Activated CD4-positive, alpha-beta memory T cell treated with anti-CD3 and anti-CD28 coated beads for 36 hours (primary cell): Measurements from ENCODE around the gene ZBTB17. TPM values are rescaled to one million over a fixed set of nuclear protein-coding genes. Genes with fewer than 3 reads are reported as not detected.

Experiments
- CTCF ChIA-PET: fragments of 350-600 bp; sonication (Branson Sonifier 250); formaldehyde crosslinking; loops from one replicate; lab custom pipeline; 2021; ENCODE audit warnings: antibody characterized with exemption, inconsistent platforms; lab: Charles Lee
- POLR2A ChIA-PET: fragments of 350-600 bp; sonication (Branson Sonifier 250); formaldehyde crosslinking; loops from one replicate; lab custom pipeline; 2021; ENCODE audit warnings: antibody characterized with exemption; lab: Charles Lee
- DNase-seq: peaks from one replicate; pipeline ENCODE4 v3.0.0-alpha.2; 2020
- H3K27ac Mint-ChIP-seq: one replicate; pipeline ENCODE4 v1.8.0; 2021; ENCODE audit warnings: mixed read lengths
- H3K27me3 Mint-ChIP-seq: one replicate; pipeline ENCODE4 v1.8.0; 2021; ENCODE audit warnings: mixed read lengths
- H3K36me3 Mint-ChIP-seq: one replicate; pipeline ENCODE4 v1.8.0; 2021; ENCODE audit warnings: mixed read lengths
- H3K4me1 Mint-ChIP-seq: one replicate; pipeline ENCODE4 v1.8.0; 2021; ENCODE audit warnings: low read depth, mixed read lengths
- H3K4me3 Mint-ChIP-seq: one replicate; pipeline ENCODE4 v1.8.0; 2021; ENCODE audit warnings: mild to moderate bottlenecking, mixed read lengths
- H3K9me3 Mint-ChIP-seq: one replicate; pipeline ENCODE4 v1.8.0; 2021; ENCODE audit warnings: mixed read lengths
- intact Hi-C: fragments of 100-400 bp; cut with micrococcal nuclease; formaldehyde crosslinking; loops from one replicate; pipeline ENCODE4 v1.15.1; 2023
- total RNA-seq, 2 experiments: library from RNA; stranded (reverse); gene quantifications; one replicate each; pipeline ENCODE4 v1.2.3, GENCODE V29; 2021

ZBTB17 gene
- total RNA-seq, 2 experiments from 2014 or later, result 52.7 to 58.8 TPM

DNA sequence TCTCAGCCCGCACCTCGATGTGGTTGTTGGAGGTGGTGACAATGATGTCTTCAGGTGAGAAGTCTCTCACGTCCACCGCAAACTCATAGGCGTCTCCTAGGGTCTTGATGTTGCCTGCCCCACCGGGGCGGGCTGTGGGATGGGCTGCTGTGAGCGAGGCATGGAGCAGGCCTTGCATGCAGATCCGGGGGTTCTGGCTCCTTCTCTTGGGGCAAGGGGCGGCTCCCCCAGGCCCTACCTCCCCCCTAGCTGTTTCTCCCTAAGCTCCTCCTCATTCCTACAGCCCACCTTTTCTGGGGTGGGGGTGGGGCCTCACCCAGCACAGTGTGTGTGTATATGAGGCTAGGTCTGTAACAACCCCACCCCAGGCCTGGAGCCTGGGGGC is 41.2 kb upstream of the ZBTB17 start:
- no peak overlapping the region for H3K27ac Mint-ChIP-seq
- no peaks in the 10 kb centered on the region for H3K36me3 Mint-ChIP-seq
- DNase-seq, result no peak
- peaks cover 5% of the 10 kb centered on the region for H3K4me1 Mint-ChIP-seq
- ChIA-PET POLR2A (no interaction called here), CTCF (interaction anchor here (1.6 kb wide), 1 partner anchor 62 kb away, joined by 4 read pairs; no protein-coding TSS in a partner anchor)
- peaks cover 9% of the 10 kb centered on the region for H3K27me3 Mint-ChIP-seq
- H3K4me3 Mint-ChIP-seq, result no peak overlapping the region
- intact Hi-C loops, result no loop called here
- H3K9me3 Mint-ChIP-seq, result no peaks in the 10 kb centered on the region

DNA sequence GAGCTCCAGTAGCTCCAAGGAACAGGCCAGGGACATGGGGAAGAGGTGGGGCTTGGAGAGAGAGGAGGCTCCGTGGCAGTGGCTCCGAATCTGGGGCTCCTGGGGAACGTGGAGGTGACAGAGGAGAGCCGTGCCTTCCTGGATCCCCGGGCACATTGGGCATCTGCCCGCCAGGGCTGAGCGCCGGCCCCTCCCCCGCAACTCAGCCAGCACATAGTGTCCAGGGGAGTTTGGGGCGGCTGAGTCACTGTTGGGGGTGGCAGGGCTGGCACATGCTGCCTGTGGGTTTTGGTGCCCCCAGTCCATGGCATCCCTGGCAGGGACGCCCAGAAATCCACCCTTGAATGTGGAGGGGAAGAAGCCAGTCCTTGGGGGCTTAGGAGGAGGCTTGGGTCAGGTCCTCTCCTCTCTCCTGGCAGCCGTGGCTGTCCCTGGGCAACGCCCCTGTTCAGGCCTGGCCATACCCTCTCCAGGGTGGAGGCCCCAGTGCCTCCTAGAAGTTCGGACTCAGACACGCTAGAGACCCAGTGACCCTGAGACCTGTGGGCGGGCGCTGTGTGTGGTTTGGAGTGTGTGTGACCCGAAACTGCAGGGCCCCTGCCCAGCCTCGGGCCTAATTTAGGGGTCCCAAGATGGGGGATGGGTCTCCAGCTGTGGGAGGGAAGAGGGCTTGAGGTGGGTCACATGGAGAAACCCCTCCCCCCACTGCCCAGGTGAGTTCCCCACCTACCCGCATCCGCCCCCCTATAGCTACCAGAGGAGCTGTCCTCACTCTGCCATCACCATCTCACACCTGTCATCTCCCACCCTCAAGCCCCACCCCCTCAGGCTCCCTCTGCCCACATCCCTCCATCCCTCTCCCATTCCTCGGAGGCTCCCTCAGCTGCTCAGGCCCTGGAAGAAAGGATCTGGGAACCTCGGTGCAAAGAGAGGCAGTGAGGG is 40.3 kb upstream of the ZBTB17 start:
- intact Hi-C loops, result no loop called here
- POLR2A ChIA-PET, result interaction anchor here (0.6 kb wide), 1 partner anchor 304 kb away, joined by 3 read pairs; no protein-coding TSS in a partner anchor
- Mint-ChIP-seq H3K27me3 (peaks cover 9% of the 10 kb centered on the region), H3K36me3 (no peaks in the 10 kb centered on the region), H3K4me3 (no peak overlapping the region), H3K27ac (no peak overlapping the region), H3K4me1 (peaks cover 5% of the 10 kb centered on the region), H3K9me3 (no peaks in the 10 kb centered on the region)
- no peak for DNase-seq
- CTCF ChIA-PET, result interaction anchor here (1.6 kb wide), 1 partner anchor 63 kb away, joined by 4 read pairs; no protein-coding TSS in a partner anchor

DNA sequence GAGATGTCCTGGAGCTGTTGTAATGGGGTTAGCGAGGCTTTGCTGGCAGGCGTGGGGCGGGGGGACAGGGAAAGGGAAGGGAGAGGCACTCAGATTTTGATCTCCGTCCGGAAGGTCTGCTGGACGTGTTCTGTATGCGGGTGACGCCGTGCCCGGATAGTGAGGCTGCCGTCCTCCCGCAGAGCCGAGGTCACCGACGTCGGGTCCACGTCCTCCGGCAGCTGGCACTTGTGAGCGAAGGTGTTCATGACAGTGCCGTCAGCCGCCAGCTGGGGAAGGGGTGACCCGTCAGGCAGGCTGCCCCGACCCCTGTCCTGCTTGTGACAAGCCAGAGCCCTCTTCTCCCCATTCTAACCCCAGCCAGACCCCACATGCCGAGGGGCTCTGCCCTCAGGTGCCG is 39.6 kb upstream of the ZBTB17 start:
- DNase-seq, result no peak
- no peak overlapping the region for H3K27ac Mint-ChIP-seq
- peaks cover 9% of the 10 kb centered on the region for H3K27me3 Mint-ChIP-seq
- intact Hi-C loops, result no loop called here
- H3K36me3 Mint-ChIP-seq, result no peaks in the 10 kb centered on the region
- POLR2A ChIA-PET, result interaction anchor here (0.6 kb wide), 1 partner anchor 305 kb away, joined by 3 read pairs; no protein-coding TSS in a partner anchor
- no peaks in the 10 kb centered on the region for H3K9me3 Mint-ChIP-seq
- H3K4me1 Mint-ChIP-seq, result peaks cover 5% of the 10 kb centered on the region
- H3K4me3 Mint-ChIP-seq, result no peak overlapping the region
- CTCF ChIA-PET, result no interaction called here

DNA sequence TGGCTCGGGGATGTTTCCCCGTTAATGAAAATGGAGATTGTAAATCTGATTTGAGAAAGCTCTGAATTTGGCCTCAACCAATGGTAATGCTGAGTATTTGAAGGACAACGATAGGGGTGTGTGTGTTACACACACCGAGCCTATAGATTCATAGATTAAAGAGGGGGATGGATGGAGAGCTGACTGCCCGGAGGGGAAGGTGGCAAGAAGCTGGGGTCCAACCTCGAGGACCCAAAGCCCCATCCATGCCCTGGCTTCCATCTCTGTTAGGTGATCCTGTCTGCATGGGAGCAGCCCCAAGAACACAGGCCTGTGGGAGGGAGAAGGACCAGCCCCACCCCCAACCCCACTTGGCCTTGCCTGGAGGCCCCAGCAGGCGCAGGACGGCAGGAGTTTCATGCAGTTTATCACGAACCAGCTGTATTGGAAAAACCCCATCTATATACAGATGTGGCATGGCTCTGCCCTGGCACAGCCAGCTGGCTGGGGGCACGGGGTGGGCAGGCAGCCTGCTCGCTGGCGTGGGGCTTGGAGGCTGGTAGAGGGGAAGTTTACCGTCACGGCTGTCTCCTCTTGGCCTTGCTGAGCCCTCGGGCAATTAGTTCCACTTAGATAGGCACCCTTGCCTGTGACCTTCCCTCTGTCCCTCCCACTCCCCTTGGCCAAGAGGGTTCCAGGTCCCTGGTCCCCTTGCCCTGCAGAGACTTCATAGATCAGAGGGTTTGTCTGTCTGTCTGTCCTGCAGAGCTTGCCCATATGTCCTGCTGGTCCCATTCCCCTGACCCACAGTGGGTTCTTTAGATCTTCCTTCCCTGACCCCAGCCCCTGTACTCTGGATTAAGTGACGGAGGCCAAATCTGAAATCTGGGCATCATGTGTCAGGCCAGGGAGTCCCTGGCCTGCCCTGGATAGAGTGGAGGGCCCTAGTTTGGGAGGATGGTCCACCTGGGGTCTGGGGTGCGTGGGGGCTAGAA is 38.9 kb upstream of the ZBTB17 start:
- Mint-ChIP-seq H3K9me3 (no peaks in the 10 kb centered on the region), H3K27me3 (peaks cover 10% of the 10 kb centered on the region), H3K36me3 (no peaks in the 10 kb centered on the region), H3K4me3 (no peak overlapping the region), H3K27ac (no peak overlapping the region), H3K4me1 (peaks cover 5% of the 10 kb centered on the region)
- ChIA-PET POLR2A (interaction anchor here (0.6 kb wide), 1 partner anchor 305 kb away, joined by 3 read pairs; no protein-coding TSS in a partner anchor), CTCF (interaction anchor here (0.7 to 1.0 kb wide), 4 partner anchors 17 to 223 kb away, joined by 3 to 4 read pairs (median 4); no protein-coding TSS in a partner anchor)
- no peak for DNase-seq
- intact Hi-C loops, result no loop called here

DNA sequence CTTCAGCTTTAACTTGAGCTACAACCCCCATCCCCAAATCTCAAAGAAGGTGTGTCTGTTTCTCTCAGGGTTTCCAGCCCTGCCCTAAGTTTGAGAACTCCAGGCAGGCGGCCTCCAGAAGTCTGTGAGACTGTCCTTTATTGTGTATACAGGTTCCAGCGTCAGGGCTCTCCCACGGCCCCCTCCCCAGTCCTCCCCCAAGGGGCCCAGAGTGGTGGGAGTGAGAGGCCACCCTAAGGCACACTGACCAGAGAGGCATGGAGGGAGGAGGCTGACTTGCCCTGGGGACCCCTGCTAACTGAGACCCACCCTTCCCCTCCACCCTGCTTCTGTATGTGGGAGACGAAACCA is 38.0 kb upstream of the ZBTB17 start:
- DNase-seq, result no peak
- Mint-ChIP-seq H3K4me3 (no peak overlapping the region), H3K4me1 (peaks cover 5% of the 10 kb centered on the region), H3K9me3 (no peaks in the 10 kb centered on the region), H3K36me3 (no peaks in the 10 kb centered on the region), H3K27me3 (peaks cover 10% of the 10 kb centered on the region), H3K27ac (no peak overlapping the region)
- ChIA-PET CTCF (interaction anchor here (1.0 kb wide), 1 partner anchor 222 kb away, joined by 4 read pairs; no protein-coding TSS in a partner anchor), POLR2A (no interaction called here)
- intact Hi-C loops, result no loop called here

DNA sequence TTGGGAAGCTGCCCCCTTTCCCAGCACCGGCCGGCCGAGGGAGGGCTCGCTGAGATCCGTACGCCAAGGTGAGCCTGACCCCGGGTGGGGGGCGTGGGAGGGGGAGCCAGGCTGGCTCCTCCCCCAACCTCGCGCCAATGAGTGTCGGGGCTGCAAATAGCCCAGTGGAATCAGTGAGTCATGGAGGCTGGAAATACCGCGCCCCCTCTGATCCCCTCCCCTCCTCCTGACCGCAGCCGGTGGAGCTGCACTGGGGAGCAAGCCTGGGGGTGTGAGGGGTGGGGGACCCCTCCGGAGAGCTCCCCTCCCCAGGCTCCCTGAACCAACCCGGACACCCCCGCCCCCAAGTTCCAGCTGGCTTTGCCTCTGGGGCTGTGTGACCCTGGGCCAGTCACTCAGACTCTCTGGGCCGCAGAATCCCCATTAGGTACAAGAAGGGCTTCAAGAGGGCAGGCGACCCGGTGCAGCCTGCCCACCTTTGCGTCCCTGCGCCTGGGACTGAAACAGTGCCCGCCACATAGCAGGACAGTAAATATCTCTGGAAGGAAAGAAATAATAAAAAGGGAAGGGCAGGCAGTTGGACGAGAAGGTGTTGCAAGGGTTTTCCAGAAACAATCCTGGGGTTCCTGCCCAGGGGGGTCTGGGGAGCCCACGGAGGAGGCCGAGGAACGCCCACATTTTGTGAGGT is 37.5 kb upstream of the ZBTB17 start:
- H3K4me1 Mint-ChIP-seq, result peaks cover 5% of the 10 kb centered on the region
- ChIA-PET CTCF (interaction anchor here (1.0 to 2.1 kb wide), 2 partner anchors 221 to 222 kb away, joined by 4 to 8 read pairs; no protein-coding TSS in a partner anchor), POLR2A (no interaction called here)
- DNase-seq, result peak; percentile 73
- intact Hi-C loops, result no loop called here
- no peaks in the 10 kb centered on the region for H3K36me3 Mint-ChIP-seq
- no peaks in the 10 kb centered on the region for H3K9me3 Mint-ChIP-seq
- H3K27ac Mint-ChIP-seq, result no peak overlapping the region
- peaks cover 10% of the 10 kb centered on the region for H3K27me3 Mint-ChIP-seq
- H3K4me3 Mint-ChIP-seq, result no peak overlapping the region

DNA sequence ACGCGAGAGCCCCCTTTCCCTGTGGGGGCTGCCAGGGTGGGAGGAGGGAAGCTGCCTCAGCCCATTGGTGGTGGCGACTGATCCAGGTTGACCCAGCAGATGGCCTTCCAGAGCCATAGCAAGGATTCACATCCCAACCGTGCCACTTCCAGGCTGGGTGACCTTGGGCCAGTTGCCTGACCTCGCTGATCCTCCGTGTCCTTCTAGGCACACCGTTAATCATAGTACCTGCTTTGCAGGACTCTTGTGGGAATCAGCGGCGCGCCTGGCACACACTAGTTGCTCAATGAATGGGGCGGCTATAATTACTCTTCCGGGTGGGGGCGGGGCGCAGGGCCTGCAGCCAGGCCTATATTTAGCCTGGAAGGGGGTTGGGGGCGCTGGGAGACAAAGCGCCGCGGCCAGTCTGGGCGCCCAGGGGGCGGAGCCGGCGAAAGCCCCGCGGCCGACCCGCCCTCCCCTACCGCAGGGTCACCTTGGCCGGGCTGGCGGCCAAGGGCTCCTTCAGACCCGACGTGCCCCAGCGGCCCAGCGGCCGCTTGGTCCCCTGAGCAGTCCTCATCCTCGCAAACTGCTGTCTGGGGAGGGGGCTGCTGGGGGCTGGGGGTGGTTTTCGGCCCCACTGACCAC is 36.8 kb upstream of the ZBTB17 start:
- Mint-ChIP-seq H3K27ac (no peak overlapping the region), H3K27me3 (peaks cover 10% of the 10 kb centered on the region), H3K36me3 (no peaks in the 10 kb centered on the region), H3K9me3 (no peaks in the 10 kb centered on the region), H3K4me3 (peak overlapping the region; percentile 12), H3K4me1 (peaks cover 5% of the 10 kb centered on the region)
- CTCF ChIA-PET, result interaction anchor here (1.4 to 2.1 kb wide), 2 partner anchors 43 to 221 kb away, joined by 3 to 8 read pairs; no protein-coding TSS in a partner anchor
- DNase-seq, result peak; percentile 52
- POLR2A ChIA-PET, result no interaction called here
- intact Hi-C loops, result no loop called here

DNA sequence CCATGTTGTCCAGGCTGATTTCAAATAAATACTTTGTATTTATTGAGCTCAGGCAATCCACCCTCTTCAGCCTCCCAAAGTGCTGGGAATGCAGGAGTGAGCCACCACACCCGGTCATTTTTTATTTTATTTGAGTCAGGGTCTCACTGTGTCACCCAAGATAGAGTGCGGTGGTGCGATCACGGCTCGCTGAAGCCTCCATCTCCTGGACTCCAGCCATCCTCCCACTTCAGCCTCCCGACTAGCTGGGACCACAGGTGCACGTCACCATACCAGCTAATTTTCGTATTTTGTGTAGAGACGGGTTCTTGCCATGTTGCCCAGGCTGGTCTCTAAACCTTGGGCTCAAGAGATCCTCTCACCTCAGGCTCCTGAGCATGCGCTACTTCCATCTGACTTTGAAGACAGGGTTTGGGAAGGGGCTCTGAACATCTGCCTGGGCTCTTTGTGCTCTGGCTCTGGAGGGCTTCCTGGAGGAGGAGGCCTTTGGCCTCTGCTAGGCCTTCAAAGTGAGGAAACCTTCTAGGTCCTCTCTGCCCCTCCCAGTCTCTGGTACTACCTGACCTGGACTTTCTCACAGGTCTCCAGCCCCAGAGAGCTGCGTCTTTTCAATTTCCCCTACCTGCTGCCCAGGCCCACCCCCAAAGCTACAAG is 36.2 kb upstream of the ZBTB17 start:
- ChIA-PET POLR2A (no interaction called here), CTCF (interaction anchor here (1.4 to 2.1 kb wide), 2 partner anchors 44 to 220 kb away, joined by 3 to 8 read pairs; no protein-coding TSS in a partner anchor)
- intact Hi-C loops, result no loop called here
- Mint-ChIP-seq H3K27ac (no peak overlapping the region), H3K36me3 (no peaks in the 10 kb centered on the region), H3K9me3 (no peaks in the 10 kb centered on the region), H3K27me3 (peaks cover 10% of the 10 kb centered on the region), H3K4me1 (peaks cover 5% of the 10 kb centered on the region), H3K4me3 (no peak overlapping the region)
- no peak for DNase-seq

DNA sequence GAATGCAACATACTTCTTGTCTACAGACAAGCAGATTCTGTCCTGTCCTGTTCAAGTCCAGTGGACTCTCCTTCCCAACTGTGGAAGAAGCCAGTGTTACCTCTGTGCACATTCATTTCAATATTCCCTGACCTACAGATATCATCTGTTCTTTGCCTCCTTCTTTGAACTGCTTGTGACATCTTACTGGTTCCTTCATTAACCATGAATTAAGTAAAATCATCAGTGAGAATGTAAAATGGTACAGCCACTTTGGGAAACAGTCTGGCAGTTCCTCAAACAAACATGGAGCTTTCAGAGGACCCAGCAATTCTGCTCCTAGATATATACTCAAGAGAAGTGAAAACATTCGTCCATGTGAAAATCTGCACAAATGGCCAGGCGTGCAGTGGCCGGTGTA is 34.9 kb upstream of the ZBTB17 start:
- DNase-seq, result no peak
- Mint-ChIP-seq H3K4me3 (no peak overlapping the region), H3K36me3 (no peaks in the 10 kb centered on the region), H3K9me3 (no peaks in the 10 kb centered on the region), H3K4me1 (peaks cover 5% of the 10 kb centered on the region), H3K27ac (no peak overlapping the region), H3K27me3 (peaks cover 10% of the 10 kb centered on the region)
- ChIA-PET POLR2A (no interaction called here), CTCF (interaction anchor here (0.6 to 2.4 kb wide), 7 partner anchors 9 to 227 kb away, joined by 3 to 13 read pairs (median 4); no protein-coding TSS in a partner anchor)
- intact Hi-C loops, result no loop called here

DNA sequence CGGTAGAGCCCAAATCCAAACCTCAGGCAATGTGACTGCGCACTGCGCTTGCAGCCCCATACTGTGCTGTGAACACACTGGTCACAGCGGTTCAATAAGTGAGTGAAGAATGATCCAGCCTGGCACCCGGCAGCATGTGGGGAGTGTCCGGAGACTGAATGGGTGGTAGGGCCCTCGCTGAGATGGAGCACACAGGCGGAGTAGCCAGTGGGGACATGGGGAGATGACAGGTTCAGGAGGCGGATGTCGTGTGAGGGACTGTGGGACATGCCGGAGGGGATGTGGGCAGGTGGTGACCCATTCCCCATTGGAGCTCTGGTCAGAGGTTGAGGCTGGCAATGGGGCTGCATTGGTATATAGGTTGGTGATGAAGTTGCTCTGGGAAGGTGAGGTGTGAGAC is 33.8 kb upstream of the ZBTB17 start:
- intact Hi-C loops, result loop anchor here (1.0 to 5.0 kb wide), 3 partner anchors 24 to 217 kb away; no protein-coding TSS in a partner anchor
- Mint-ChIP-seq H3K27me3 (peaks cover 7% of the 10 kb centered on the region), H3K4me1 (peaks cover 5% of the 10 kb centered on the region), H3K4me3 (no peak overlapping the region), H3K36me3 (no peaks in the 10 kb centered on the region), H3K27ac (no peak overlapping the region), H3K9me3 (no peaks in the 10 kb centered on the region)
- POLR2A ChIA-PET, result no interaction called here
- no peak for DNase-seq
- CTCF ChIA-PET, result interaction anchor here (0.6 to 3.9 kb wide), 13 partner anchors 10 to 236 kb away, joined by 3 to 26 read pairs (median 4); no protein-coding TSS in a partner anchor
